HL-60/S4 (cell line): ENCODE data around the gene HMX1.

Experiments used
- in situ Hi-C: fragments of 300-500 bp; cut with MboI; formaldehyde crosslinking; loops from 2 replicates; pipeline ENCODE4 v1.14.3; 2022; ENCODE audit warnings: low sequenced_read_pairs

HMX1 gene

DNA sequence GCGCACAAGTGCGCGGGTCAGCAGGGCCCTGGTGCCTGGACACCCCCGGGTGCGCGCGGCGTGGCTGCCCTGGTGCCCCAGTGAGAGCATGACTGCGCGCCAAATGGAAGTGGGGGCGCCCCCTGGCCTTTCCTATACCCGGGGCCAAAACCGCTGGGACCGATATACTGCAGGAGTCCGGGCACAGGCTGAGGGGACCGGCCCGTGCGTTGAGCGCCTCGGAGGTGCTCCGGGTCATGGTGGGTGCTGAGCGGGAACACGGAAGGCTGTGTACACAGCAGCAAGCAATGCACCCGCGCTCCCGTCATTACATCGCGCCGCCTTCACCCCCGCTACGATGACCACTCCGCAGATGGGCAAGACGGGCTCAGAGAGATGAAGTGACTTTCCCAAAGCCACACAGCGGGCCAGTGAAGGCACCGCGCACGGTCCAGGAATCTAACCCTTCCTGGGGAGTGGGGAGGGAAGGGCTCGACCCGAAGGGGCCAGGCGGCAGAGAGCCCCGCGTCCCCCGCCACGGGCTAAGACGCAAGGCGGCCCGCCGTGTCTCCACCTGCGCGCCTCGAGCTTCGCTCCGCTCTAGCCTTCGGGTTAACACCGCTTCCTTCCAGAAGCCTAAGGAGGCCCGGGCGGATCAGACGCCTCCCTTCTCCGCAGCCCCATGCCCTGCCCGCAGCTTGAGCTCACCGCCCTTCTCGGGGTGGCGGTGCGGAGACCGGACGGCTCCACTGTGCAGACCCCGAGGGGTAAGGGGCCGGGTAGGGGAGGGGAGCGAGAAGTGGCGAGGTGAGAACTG lies 11.3 kb downstream of the HMX1 start:
- in situ Hi-C loops, result no loop called here

DNA sequence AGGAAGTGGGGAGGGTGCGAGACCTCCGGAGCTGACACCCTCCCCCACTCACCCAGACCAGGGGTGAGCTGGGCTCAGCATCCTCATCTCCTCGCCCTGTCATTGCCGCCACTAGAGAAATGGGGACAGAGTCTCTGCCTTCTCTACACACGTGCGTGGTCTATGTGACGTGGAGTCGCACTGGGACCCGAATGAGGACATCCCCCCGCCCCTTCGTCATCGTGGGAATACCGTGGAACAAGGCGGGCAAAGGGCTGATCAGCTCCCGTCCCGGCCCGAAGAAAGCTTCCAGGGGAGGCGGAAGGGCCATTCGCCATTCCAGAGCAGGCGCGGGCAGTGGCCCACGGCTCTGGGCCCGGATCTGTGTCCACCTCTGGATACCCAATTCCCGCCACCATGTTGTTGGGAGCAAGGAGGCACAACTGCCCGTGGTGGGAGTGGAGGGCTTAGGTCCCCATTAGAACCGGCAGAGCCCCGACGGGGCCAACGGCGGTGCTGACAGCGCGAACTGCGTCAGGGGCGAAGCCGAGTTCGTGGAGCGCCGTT lies 12.0 kb downstream of the HMX1 start:
- in situ Hi-C loops, result no loop called here

DNA sequence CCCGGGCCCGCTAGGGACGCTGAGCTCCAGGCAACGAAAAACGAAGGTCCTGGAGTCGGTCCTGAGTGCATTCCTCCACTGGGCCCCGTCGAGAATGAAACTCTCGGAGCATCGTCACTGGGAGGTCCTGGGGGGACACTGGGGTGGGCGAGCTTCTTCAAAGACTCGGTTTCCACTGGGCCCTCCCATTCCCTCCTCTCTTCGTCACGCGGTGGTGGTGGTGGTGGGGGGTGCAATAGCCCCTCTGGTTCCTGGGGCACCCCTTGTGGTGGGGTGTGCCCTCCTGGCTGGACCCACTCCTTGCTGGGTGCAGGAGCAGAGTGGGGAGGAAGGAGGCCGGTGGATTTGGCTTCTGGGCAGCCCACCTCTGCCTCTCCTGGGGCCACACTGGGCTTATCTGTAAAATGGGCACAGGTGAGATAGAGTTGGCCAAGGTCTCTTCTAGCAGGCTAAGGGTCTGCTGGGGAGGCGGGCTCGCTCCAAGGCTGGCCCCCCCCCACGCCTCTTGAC lies 12.9 kb downstream of the HMX1 start:
- in situ Hi-C loops, result no loop called here

DNA sequence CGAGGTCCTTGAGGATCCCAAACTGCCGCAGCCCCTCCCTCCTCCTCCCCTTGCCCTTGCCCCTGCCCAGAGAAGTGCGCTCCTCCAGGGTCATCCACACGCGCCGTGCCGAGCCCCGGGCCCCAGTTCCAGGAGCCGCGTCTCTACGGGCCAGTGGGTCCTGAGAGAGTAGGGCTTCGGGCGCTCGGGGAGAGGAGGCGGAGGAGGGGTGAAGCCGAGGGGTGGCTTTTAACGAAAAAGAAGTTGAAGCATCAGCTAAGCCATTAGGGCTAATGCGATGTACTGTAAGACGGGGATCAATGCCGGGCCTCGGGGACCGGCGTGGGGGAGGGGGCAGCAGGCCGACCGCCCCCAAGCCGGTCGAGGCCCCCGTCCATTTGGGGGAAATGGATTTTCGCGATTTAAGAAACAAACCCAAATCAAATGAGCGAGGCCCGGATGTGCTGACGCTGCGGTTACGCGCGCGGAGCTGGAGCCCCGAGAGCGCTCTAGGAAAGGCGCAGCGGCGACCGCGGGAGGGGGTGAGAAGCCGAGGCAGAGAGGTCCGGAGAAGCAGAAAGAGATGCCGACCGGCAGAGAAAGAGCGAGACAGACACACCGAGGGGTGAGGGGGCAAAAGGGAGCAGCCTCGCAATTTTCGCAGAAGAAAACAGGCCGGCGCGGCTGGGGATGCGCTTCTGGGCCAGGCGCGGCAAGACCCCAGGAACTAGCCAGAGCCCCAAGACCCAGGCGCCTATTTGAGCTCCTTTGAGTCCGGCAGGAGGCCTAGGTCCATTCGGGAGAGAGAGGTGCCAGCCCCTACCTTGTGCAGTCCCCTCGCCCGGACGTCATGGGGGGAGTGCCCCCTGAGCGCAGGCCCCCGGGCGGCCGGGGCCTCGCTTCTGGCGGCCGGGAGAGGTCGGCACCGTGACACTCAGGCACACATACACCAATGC lies 13.6 kb downstream of the HMX1 start:
- in situ Hi-C loops, result no loop called here

DNA sequence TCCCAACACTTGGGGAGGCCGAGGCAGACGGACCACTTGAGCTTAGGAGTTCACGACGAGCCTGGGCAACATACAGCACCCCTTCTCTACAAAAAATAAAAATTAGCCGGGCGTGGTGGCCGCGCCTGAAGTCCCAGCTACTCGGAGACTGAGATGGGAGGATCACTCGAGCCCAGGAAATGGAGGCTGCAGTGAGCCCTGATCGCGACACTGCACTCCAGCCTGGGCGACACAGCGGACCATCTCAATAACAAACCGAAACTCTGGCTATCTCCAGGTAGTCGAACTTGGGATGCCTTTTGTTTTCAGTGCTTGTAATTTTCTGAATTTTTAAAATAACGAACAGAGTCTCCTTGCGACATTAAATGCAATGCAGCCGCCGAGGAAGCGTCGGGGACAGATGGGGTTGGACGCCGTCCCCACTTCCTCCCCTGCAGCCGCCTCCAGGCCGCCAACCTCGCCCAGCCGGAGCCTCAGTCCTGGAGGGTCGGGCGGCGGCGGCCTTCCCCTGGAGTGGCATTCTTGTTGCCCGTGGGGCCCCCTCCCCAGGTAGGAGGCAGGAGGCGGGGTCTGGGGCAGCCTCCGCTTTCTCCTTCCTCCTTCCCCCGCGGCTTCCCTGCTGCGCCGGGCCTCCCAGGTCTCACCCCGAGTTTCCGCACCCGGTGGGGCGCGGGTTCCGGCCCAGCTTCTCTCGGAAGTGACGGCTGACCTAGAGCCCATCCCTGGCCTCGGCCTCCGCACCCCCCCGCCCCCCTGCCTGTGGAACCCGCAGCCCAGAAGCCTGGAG lies 14.6 kb downstream of the HMX1 start:
- in situ Hi-C loops, result no loop called here

DNA sequence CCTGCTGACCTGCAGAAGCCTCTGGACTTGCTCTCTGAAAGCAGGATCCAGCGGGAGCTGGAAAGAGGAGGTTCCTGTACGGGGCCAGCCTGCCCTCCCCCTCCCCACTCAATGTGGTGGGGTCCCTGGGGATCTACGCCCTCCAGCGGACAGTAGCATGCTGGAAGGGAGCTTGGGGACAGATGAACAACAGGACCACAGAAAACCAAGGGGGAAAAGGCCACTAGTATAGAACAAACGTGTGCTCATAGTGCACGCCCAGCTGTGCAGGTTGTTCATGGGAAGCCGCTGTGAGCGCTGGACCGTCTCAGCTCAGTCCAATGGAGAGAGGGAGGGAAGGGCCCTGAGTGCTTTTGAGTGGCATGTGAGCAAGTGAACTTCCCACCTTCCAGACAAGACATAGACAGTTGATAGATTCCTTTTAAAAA lies 15.8 kb downstream of the HMX1 start:
- in situ Hi-C loops, result no loop called here

DNA sequence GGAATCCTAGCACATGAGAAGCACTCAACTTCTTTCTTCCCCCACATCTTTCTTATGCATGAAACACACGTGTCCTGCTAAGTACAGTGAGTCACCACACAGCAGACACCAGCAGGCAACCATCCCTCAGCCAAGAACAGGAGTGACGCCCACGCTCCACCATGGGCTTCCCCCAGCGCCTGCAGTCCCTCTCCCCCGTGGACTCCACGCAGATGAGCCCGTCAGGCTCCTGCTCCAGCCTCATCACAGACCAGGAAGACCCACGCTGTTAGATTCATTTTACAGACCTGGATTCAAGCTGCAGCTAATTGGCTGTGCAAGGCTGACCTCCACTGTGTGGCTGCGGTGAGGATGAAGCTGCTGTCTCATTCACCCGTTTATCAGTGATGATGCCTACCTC lies 16.7 kb downstream of the HMX1 start:
- in situ Hi-C loops, result no loop called here

DNA sequence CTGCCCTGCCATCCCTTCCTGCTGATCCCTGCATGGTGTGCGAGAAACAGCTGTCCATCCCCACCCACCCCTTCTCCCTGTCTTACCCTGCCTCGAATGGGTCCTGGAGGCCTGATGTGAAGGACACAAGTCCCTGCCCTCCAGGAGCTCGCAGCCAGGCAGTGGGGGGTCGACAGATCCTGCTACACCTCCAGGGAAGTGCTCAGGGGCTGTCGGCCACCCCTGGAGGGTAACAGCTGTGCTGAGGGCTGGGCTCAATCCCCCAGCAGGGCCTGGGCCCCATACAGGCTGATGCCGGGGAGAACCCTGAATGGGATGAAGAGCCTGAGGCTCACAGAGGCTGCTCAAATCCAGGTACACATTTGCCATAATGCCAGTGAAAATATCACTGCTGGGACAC lies 17.6 kb downstream of the HMX1 start:
- in situ Hi-C loops, result no loop called here

DNA sequence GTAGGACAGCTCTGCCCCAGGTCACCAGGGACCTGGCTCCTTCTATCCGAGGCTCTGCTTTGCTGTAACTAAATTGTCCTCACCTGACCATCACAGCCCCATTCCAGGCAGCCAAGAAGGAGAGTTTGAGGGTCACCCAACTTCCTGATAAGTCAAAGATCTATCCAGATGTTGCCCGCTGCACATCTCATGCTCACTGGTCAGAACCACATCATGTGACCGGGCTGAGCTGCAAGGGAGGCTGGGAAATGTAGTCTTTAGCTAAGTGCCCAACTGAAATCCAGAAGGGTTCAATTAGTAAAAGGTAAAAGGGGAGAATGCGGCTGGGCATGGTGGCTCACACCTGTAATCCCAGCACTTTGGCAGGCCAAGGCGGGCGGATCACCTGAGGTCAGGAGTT lies 18.4 kb downstream of the HMX1 start:
- in situ Hi-C loops, result no loop called here

DNA sequence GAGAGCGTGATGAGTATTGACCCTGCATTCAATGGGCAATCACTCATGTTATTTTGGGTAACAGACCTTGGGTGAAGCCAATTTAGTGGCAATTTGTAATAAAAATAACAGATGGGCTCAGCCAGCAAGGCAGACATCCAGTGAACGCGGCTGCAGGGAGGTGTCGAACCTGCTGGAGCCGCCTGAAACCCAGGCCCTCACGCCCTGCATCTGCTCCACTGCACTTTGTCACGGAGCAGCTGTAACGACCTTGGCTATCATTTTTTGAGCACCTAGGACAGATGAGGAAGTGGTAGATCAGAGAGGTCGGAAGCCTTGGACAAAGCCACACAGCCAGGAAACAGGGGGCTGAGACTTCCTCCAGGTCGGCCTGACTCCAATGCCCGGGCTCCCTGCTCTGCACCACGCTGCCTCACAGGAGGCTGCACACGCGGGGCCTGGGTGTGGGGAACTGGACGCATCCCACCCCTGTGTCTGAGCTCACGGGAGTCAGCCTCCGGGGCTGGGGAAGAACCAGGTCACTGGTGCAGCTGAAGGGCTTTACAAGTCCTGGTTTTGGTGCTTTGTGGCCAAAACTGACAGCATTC lies 19.4 kb downstream of the HMX1 start:
- in situ Hi-C loops, result no loop called here

DNA sequence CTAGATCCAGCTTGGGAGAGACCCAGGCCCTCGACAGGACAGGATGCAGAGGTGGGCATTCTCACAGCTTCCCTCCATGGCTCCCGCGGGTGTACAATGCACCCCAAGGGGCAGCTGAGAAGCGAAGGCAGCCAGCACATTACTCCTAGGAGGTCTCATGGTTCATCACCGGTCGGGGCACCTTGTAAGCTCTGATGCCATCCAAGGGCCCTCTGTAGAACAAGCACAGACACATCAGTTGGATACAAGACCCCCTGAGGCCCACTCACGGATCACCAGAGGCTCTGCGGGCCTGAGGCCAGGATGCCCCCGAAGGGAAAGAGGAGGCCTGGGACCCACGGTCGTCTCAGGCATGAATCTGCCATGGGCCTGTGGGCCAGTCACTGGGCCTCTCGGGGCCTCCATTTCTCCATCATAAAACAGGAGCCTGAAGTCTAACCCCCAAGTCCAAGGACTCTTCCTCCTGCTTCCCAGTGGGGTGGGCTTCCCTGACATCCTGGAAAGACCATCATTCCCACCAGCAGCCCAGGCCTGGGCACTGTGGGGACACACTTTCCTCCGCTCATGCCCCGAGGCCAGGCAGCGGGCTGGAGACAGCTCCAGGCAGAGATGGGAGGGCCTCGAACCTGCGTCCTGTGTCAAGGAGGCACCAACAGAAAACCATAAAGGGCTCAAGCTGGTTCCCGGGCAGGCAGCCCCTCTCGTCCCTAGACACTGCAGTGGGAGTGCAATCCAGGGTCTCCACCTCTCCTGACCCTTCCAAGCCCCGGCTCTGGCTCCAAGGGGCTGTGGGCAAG lies 20.1 kb downstream of the HMX1 start:
- in situ Hi-C loops, result no loop called here

DNA sequence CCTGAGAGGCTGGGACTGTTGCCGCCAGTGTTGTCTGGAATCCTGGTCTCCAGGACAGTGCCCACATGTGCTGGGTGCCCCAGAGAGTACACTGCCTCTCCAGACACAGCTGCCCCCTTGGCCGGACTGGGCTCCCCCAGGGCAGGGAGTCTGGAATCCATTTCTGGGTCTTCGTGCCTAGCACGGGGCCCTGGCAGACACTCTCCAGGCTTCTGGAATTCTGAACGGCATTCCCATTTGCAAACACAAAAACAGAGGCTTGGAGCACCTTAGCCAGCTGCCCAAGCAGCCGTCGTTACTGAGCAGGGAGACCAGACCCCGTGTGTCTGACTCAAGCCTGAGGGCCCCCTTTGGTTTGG lies 20.8 kb downstream of the HMX1 start:
- in situ Hi-C loops, result no loop called here

DNA sequence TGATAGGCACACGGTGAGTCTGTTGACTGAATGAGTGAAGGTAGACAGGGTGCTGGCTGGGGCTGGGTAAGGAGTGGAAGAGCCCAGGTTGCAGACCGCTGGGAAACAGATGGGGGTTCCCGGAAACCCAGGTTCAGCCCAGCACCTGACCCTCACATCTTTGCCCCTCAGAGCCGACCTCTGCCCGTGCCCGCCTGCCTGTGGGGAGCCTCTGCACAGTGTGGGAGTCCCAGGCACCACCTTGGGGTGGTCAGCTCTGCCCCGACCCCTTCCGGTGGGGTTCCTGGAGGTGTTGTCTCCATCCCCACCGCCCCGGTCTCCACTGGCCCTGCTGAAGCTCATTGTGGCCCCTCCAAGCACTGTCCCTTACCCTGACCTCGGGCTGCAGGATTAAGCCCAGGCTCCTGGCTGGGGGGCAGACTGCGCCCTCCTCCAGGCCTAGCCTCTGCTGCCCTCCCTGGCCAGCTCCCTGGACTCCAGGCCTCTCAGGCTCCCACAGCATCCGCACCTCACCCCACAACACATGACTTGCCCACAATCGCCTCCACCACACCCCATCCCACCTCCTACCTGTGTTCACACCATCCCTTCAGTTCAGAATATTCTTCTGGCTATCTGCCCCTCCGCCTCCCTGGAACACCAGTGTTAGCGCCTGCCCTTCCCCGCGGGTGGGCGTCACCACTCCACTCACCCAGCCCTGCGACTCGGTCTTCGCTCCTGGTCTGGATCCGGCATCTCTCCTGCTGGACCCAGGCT lies 21.4 kb downstream of the HMX1 start:
- in situ Hi-C loops, result no loop called here

DNA sequence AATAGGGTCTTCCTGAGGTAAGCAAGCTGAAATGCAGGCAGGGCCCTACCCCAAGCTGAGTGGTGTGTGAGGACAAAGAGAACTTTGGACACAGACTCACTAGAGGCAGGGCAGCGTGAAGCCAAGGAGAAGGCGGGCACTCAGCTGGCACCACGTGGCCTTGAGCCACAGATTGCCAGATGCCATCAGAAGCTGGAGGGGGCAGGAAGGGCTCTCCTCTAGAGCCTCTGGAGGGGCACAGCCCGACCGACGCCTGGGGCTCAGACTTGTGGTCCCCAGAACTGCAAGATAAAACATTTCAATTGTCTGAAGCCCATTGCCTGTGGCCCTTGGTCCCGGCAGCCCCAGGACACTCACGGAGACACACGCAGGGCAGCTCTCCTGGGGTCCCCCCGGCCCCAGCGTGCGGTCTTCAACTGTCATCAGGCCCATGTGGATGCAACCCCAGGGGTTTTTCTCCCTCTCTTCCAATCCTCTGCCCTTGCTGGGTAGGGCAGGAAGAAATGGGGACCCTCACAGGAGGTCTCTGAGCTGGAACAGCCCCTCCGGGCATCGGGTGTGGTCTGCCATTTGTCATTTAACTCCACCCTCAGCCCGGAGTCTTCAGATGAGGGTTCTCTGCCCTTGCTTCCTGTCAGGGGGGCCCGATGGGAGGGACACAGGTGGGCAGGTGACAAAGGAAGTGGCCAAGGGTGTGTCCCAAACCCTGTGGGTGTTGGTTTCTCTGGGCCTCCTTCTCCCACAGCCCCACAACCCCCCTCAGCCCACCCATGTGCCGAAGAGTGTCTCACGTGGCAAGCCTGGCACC lies 22.2 kb downstream of the HMX1 start:
- in situ Hi-C loops, result no loop called here

DNA sequence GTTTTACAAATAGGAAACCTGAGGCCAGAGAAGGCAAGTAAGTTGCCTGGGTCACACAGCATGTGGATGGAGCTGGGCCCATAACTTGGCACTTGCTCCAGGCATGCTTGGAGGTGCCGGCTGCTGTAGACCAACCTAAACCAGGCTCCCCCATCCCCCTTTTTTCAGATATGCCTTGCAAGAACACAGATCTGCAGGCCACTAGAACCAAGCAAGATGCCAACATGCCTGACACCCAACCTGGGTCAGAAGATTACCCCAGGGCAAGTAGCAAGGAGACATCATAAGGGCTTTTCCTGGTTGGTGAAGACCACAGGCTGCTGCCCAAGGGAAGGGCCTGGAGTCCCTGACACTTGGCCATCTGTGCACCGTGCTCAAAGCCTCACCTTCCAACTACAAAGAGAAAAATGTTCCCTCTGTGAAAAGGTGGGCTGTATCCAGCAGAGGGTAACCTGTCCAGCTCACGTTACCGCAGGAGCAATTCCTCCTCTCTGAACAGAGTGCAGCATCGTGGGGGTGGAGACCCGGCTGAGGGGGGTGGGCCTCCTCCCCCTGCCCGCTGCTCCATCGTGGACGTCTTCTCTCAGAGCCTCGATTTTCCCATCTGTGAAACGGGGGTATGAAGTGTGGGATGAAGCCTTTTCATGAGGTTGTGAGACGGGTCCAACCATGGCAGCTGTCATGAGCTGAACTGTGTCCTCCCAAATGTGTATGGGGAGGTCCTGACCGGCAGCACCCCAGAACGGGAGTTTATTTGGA lies 23.0 kb downstream of the HMX1 start:
- in situ Hi-C loops, result no loop called here

DNA sequence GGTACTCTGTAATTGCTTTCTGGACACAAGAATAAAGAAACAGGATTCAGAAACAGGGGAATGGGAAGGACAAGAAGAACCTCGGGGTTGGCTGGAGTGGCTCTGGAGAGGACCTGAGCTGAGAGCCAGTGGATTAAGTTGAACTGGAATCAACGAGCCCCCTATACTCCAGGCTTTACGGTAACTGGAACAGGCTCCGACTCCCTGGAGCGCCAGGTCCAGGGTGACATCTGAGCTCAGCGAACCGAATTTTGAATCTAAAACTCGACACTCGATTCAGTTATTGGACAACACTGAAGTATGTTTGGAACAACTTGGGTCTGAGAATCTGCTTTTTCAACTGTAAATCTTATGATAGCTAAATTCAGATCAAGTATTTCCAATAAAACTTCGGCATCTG lies 23.9 kb downstream of the HMX1 start:
- in situ Hi-C loops, result no loop called here

DNA sequence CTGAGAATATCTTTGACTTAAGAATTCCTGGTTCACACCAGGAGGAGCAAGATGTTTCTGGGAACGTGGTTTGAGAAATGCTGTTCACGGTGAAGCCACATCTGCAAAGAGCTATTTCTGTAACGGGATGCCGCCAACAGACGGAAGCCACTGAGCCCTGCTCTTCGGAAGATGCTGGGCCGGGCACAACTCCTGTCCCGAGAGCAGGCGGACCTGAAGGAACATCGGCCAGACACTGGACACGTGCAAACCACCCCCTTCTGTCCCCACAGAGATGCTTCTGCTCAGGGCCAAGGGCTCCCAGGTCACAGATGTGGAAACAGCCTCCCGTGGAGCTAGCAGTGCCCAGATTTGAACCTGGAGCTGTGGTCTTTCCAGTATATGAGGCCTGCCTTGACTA lies 24.3 kb downstream of the HMX1 start:
- in situ Hi-C loops, result no loop called here
